SK-N-MC (cell line): ENCODE results near the gene EEFSEC.

ENCODE experiments used
- EZH2 ChIP-seq: fragments of 200-600 bp; sonication (generic); IDR thresholded peaks from one replicate; pipeline ENCODE4 v1.6.1; 2017; ENCODE audit warnings: antibody characterized with exemption
- POLR2AphosphoS5 ChIP-seq: IDR thresholded peaks from 2 replicates; pipeline ENCODE4 v1.6.1; 2012; ENCODE audit warnings: mild to moderate bottlenecking, low read depth, low read length, borderline replicate concordance

- no peak for TF ChIP-seq EZH2
- no peak for TF ChIP-seq POLR2AphosphoS5
Observed at GRCh38 chr3:128342701-128343180, 189.5 kb downstream of the EEFSEC start.
